Progenitor cell of endocrine pancreas (in vitro differentiated cells): ENCODE measurements around the gene HNMT. TPM values are rescaled to one million over a fixed set of nuclear protein-coding genes. Genes with fewer than 3 reads are reported as not detected.
"Not testable (repeated sequence)": the region's sequence is repeated elsewhere in the genome, so short reads cannot be mapped to it uniquely, and the experiment has no call there.

Source experiments
- DNase-seq: peaks from one replicate; pipeline ENCODE4 v3.0.0; 2021; ENCODE audit warnings: low spot score; ENCODE audit not compliant: unreplicated experiment
- H3K27ac Mint-ChIP-seq: 2 replicates; pipeline ENCODE4 v1.8.0; 2021; ENCODE audit warnings: mild to moderate bottlenecking, moderate library complexity, mixed read lengths
- H3K27me3 Mint-ChIP-seq: 2 replicates; pipeline ENCODE4 v1.8.0; 2021; ENCODE audit warnings: mixed read lengths
- H3K36me3 Mint-ChIP-seq: 2 replicates; pipeline ENCODE4 v1.8.0; 2022; ENCODE audit warnings: mixed read lengths; ENCODE audit not compliant: insufficient read depth
- H3K4me1 Mint-ChIP-seq: 2 replicates; pipeline ENCODE4 v1.8.0; 2021; ENCODE audit warnings: low read depth, mixed read lengths
- H3K4me3 Mint-ChIP-seq: 2 replicates; pipeline ENCODE4 v1.8.0; 2021; ENCODE audit warnings: low read depth, mild to moderate bottlenecking, moderate library complexity, mixed read lengths
- H3K9me3 Mint-ChIP-seq: 2 replicates; pipeline ENCODE4 v1.8.0; 2021; ENCODE audit warnings: low read depth, mixed read lengths
- CTCF ChIP-seq: fragments of 200-600 bp; sonication (generic); IDR thresholded peaks from one replicate; pipeline ENCODE4 v1.5.0; 2021; ENCODE audit warnings: antibody characterized with exemption, mild to moderate bottlenecking; ENCODE audit not compliant: unreplicated experiment
- long read RNA-seq: library from polyadenylated mRNA; unstranded; transcript quantifications from one replicate; pipeline ENCODE4 v2.0.0, GENCODE V29; 2020
- total RNA-seq: library from RNA; stranded (reverse); gene quantifications from 2 replicates; pipeline ENCODE4 v1.2.1, GENCODE V29; 2021

The HNMT gene
- total RNA-seq: 16.8 and 17.6 TPM in 2 replicates
- long read RNA-seq, transcript HNMT-202 (6 exons, 3,295 nt): major isoform, 59 of 65 reads
- long read RNA-seq, partial matches to known transcripts: 0 of 65 reads
- long read RNA-seq, other reads (novel, unspliced or antisense): 5 of 65 reads

- peaks cover 12% of the 10 kb centered on the region for H3K36me3 Mint-ChIP-seq
- H3K27ac Mint-ChIP-seq: peak within 1 kb of the TSS; percentile 99
- no peaks in the 10 kb centered on the region for H3K27me3 Mint-ChIP-seq
- no peak for TF ChIP-seq CTCF
- peaks cover 40% of the 10 kb centered on the region for H3K4me1 Mint-ChIP-seq
- H3K4me3 Mint-ChIP-seq: peak within 1 kb of the TSS; percentile 75
- DNase-seq: peak; percentile 29
- peaks cover 12% of the 10 kb centered on the region for H3K9me3 Mint-ChIP-seq
Measured at GRCh38 chr2:137964066-137964858, at the start of gene HNMT. Gene HNMT, plus strand, starts transcription at chr2:137964473. Its CDS starts 19 bp downstream, at chr2:137964492.

- Mint-ChIP-seq H3K4me3 (no peak overlapping the region), H3K36me3 (no peaks in the 10 kb centered on the region), H3K27ac (no peak overlapping the region), H3K9me3 (no peaks in the 10 kb centered on the region), H3K27me3 (no peaks in the 10 kb centered on the region), H3K4me1 (no peaks in the 10 kb centered on the region)
- DNase-seq: no peak
- no peak for TF ChIP-seq CTCF
Measured at GRCh38 chr2:137921105-137921880, 43.0 kb upstream of the HNMT start.

GRCh38 chr2:137922171-137922570, 42.1 kb upstream of the HNMT start:
- H3K27me3 Mint-ChIP-seq, DNase-seq, H3K4me1 Mint-ChIP-seq, H3K4me3 Mint-ChIP-seq, H3K27ac Mint-ChIP-seq, H3K9me3 Mint-ChIP-seq, H3K36me3 Mint-ChIP-seq: not testable (repeated sequence)

GRCh38 chr2:137924019-137924418, 40.3 kb upstream of the HNMT start:
- no peaks in the 10 kb centered on the region for H3K36me3 Mint-ChIP-seq
- H3K4me1 Mint-ChIP-seq: peaks cover 9% of the 10 kb centered on the region
- H3K27me3 Mint-ChIP-seq: no peaks in the 10 kb centered on the region
- H3K27ac Mint-ChIP-seq: no peak overlapping the region
- DNase-seq: no peak
- no peak for TF ChIP-seq CTCF
- no peak overlapping the region for H3K4me3 Mint-ChIP-seq
- H3K9me3 Mint-ChIP-seq: peaks cover 3% of the 10 kb centered on the region

- TF ChIP-seq CTCF: no peak
- Mint-ChIP-seq H3K4me1 (peaks cover 16% of the 10 kb centered on the region), H3K4me3 (no peak overlapping the region), H3K9me3 (peaks cover 3% of the 10 kb centered on the region), H3K27me3 (no peaks in the 10 kb centered on the region), H3K27ac (no peak overlapping the region), H3K36me3 (no peaks in the 10 kb centered on the region)
- DNase-seq: no peak
Measured at GRCh38 chr2:137925599-137925998, 38.7 kb upstream of the HNMT start.
